ENCODE data around the gene SIAH3.

Gene SIAH3

DNA sequence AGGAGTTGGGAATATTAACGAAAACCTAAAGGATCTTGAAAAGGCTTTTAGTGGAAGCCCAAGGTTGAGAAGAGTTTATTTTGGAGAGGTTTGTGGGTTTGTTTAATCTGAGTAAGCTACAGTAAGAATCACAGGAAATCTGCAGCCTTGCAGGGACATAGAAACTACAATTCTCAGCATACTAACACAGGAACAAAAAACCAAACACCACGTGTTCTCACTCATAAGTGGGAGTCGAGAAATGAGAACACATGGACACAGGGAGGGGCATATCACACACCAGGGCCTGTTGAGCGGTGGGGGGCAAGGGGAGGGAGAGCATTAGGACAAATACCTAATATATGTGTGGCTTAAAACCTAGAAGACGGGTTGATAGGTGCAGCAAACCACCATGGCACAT, 8.7 kb upstream of the SIAH3 start:
- DNase-seq = no peak

- DNase-seq = no peak
These were observed 8.2 kb upstream of the SIAH3 start for GRCh38 chr13:45859705-45860104.

GRCh38 chr13:45852494-45852893, 941 bp upstream of the SIAH3 start:
- DNase-seq = no peak

GRCh38 chr13:45851956-45852355, 403 bp upstream of the SIAH3 start:
- no peak for DNase-seq

DNA sequence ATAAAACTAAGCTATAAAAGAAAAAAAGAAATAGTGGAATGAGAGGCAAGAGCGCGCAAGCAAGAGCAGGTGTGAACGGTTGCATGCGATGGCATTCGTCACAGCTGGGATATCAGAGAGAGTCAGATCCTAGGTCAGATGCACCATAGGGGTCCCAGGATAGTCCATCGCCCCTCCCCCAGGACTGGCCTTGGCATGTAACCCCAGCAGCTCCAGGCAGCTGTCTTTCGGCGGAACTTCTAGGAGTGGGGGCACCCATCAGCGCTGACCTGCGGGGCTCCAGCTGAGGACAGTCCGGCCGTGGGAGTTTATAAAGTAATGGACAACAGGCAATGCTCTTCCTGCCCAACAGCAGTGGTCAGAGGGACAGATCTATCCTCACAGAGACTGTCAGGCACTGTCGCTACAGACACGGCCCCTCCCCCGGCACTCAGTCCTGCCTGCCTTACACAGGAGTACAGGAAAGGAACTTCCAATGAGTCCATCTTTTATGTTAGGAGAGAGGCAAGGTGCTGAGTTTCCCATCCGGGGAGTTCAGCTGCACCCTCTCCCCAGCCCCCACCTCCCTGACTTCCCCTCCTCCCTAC, 1.4 kb downstream of the SIAH3 start:
- no peak for DNase-seq

- no peak for DNase-seq
These were observed 2.1 kb downstream of the SIAH3 start for GRCh38 chr13:45849408-45849807.

DNA sequence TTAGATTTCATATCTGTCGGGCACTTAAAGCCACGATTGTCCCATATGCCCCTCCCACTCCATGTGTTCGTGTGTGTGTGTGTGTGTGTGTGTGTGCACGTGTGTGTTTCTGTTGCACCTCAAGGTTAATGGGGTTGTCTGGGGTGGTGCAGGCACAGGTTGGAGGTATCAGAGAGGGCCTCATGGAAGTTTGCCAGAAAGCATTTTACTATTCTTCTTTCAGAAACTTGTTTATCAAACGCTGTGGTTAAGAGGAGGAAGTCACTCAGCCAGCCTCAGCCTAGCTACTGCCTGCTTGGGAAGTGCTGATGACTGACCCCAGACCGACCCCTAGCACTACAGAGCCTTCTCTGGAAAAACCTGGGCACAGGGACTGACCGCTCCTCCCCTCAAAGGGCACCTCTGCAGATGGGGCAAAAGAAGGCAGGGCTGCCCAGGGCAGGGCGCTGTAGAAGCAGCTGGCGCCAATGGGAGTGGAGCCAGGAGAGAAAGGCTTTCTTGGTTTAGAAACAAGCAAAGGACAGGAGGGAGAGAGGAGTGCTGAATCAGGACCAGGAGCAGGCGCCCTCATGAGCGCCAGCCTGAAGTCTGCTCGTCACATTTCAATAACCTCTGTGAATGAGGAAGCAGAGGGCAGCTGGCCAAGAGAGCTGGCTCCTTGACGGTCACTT, 3.9 kb downstream of the SIAH3 start:
- DNase-seq = peak; percentile 49

DNA sequence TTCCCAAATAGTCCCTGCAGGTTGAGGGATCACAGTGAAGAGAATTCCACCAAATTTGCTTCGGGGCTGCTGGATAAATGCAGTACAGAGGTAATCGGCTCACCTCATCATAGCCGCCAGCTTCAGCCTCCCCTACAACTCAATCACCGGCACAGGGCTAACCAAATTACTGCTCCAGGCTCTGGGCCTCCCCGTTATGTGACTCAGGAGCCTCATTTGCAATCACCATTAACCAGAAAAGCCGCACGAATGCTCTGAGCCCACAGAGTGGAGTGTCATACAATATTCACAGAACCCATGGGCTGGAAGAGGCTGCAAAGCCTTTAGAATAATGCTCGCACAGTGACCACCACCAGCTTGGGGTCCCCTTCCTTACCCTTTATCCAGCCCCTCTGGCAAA, 4.9 kb downstream of the SIAH3 start:
- DNase-seq = no peak

GRCh38 chr13:45838171-45838745, 13.3 kb downstream of the SIAH3 start:
- no peak for DNase-seq

- DNase-seq = no peak
These were observed 14.4 kb downstream of the SIAH3 start for GRCh38 chr13:45837111-45837510.

GRCh38 chr13:45834411-45834994, 17.1 kb downstream of the SIAH3 start:
- no peak for DNase-seq

DNA sequence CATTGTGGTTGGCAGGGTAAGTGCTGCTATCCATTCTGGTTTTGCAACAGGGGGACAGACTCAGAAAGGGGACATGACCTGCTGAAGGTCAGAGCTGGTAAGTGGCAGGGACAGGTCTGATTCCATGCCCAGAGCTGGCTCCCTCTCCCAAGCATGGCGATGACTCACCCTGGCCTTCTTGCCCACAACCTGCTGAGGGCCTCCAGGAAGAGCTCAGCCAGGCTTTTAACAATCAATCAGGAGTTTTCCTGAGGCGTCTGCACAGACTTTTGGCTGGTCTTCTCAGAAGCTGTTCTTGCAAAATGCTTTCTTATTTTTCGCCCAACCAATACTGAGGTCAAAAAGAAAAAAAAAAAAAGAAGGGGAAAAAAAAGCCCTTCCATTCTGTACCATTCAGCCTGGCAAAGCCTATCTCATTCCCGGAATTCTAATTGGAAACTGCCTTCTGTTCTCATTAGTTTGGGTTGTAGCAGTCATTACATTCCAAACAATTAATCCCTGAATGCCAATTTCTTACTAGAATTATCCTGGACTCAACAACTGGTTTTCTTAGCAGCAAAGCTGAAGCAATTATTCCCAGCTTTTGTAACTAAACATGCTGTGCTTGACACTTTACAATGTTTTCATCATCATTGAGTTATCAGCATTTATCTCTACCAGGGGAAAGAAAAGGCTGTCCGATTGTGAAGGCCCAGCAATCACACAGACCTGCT, 17.7 kb downstream of the SIAH3 start:
- no peak for DNase-seq

- no peak for DNase-seq
These were observed 18.3 kb downstream of the SIAH3 start for GRCh38 chr13:45833242-45833641.

DNA sequence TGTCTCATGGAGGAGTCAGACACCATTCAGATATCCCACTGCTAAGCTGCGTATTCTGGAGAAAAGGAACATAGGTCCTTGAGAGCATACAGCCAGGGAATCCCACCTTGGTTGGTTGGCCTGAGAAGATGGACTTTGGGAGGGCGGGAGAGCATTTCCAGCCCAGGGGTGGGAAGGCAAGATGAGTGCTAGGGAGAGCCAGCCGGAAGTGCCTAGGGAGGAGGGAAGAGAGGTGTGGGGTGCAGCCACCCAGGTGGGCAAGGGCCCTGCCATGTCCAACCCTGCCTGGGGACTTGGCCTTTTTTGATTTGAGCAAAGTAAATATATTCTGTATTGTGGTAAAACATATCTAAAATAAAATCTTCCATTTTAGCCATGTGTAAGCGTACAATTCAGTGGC, 19.7 kb downstream of the SIAH3 start:
- no peak for DNase-seq

DNA sequence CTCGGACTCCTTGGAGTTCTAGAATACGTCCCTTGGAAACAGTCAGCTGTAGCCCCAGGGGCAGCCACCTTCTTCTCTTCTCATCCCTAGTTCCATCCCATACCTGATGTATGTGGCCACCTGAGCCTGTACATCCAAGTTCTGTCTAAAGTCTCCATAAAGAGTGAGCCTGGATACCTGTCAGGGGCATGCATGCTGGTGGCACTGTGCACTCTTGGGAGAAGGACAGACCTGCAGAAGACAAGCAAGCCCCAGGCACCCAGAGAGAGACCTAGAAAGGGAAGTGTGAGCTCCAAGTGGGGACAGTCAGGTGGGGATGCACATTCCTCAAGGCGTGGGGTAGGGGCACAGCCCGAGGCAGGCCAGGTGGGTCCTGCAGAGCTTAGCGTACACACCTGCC, 21.4 kb downstream of the SIAH3 start:
- no peak for DNase-seq

- no peak for DNase-seq
These were observed 23.1 kb downstream of the SIAH3 start for GRCh38 chr13:45828256-45828968.

DNA sequence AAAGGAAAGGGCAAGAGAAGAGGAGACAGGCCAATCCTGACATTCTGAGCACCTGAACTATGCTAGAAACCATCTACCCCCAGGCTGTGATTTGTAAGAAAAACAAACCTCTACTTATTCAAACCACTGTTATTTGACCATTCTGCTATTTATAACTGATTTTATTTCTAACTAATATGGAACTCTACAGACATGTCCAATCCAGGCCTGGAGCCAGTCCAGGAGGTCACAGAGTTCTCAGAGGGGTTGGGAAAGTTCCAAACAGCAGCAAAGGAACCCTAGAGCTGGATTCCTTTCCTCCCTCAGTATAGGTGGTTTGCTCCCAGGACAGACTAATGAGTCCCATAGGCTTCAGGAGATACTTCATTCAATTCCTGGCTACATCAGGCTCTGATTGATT, 24.2 kb downstream of the SIAH3 start:
- DNase-seq = no peak

DNA sequence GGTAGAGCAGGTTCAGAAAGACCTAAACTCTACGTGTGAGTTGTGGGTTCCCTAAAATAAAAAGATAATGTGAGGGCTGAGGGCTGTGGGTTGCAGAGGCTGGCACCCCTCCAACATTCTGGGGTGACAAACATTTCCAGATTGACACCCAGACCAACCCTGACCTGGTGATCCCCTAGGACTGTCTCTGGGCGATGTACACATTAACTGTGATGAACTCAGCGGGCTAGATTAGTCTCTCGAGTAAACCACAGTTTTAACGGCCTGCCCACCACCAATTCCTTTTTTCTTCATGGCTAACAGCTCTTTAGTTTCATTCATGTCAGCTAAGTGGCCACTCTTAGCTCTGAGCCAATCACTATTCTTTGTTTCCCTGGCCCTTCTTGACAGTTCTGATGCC, 24.8 kb downstream of the SIAH3 start:
- DNase-seq = no peak

DNA sequence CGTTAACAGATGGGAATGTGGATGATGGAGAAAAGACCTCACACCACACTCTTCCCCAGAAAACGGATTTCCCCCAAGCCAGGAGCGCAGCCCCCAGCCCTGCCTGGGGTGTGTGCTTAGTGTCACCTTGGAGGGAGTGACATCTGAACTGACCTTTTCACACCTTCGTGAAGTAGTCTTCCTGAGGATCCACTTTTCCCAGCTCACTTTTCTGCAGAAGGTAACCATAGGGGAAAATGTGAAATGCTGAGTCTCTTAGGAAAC, 26.2 kb downstream of the SIAH3 start:
- no peak for DNase-seq

DNA sequence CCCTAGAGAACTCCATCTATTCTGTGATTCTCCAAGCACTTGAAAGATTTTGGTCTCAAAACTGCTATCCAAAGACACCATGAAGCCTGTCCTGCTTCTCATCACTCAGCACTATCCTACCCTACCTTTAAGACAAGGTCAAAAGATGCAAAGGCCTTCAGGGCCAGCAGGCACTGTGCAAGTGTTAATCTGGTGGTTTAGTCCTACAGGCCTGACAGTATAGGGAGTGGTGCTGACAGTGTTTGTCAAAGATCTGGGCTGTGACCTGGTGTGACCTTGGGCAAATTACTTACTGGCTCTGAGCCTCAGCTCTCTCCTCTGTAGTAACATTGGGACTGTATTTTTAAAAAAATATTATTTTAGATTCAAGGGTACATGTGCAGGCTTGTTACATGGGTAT, 28.0 kb downstream of the SIAH3 start:
- DNase-seq = no peak

- DNase-seq = no peak
These were observed 29.7 kb downstream of the SIAH3 start for GRCh38 chr13:45821811-45822210.

- DNase-seq = no peak
These were observed 31.3 kb downstream of the SIAH3 start for GRCh38 chr13:45820106-45820838.

DNA sequence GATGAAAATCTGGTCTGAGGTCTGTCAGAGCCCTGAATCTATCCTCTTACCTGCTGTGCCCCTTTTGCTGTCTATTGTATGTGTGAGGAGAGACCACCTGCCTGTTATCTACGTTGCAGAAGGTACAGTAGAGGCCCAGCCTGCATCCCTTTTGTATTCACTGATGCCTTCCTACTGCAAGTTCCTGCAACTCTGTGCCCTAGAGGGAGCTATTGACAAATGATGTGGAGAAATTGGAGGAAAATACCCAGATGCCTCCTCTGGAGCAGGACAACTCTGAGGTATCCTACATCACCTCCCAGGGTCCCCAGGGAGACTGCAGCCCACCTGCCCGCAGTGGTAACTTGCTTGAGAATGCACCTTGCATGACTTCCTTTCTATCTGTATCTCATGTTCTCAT, 33.7 kb downstream of the SIAH3 start:
- DNase-seq = no peak

Measured in CD4-positive, alpha-beta T cell treated with Interleukin-15 for 1 hour (primary cell).